IMR-90 (cell line): Measurements from ENCODE around the gene TBC1D16.

ENCODE experiments used
- BHLHE40 ChIP-seq: fragments of 150-350 bp; IDR thresholded peaks from 2 replicates; pipeline ENCODE4 v1.6.1; 2016; ENCODE audit warnings: mild to moderate bottlenecking, low read depth, low read length
- CHD1 ChIP-seq: IDR thresholded peaks from 2 replicates; pipeline ENCODE4 v1.6.1; 2012; ENCODE audit warnings: low read depth, low read length, improper control_type of control experiment
- FOS ChIP-seq: fragments of 150-350 bp; IDR thresholded peaks from 2 replicates; pipeline ENCODE4 v1.6.1; 2016; ENCODE audit warnings: low read depth, low read length
- MAZ ChIP-seq: IDR thresholded peaks from 2 replicates; pipeline ENCODE4 v1.6.1; 2012; ENCODE audit warnings: low read depth, mild to moderate bottlenecking, low read length, improper control_type of control experiment, moderate library complexity, borderline replicate concordance
- MXI1 ChIP-seq: IDR thresholded peaks from 2 replicates; pipeline ENCODE4 v1.6.1; 2012; ENCODE audit warnings: low read depth, mild to moderate bottlenecking, low read length, moderate library complexity, borderline replicate concordance
- NFE2L2 ChIP-seq: fragments of 150-350 bp; IDR thresholded peaks from 2 replicates; pipeline ENCODE4 v1.6.1; 2016; ENCODE audit warnings: low read depth, mild to moderate bottlenecking, low read length
- POLR2A ChIP-seq: IDR thresholded peaks from 2 replicates; pipeline ENCODE4 v1.6.1; 2012; ENCODE audit warnings: mild to moderate bottlenecking, low read depth, low read length
- RAD21 ChIP-seq: IDR thresholded peaks from 2 replicates; pipeline ENCODE4 v1.6.1; 2012; ENCODE audit warnings: low read length, improper control_type of control experiment
- RCOR1 ChIP-seq: IDR thresholded peaks from 2 replicates; pipeline ENCODE4 v1.6.1; 2012; ENCODE audit warnings: mild to moderate bottlenecking, low read length, improper control_type of control experiment; ENCODE audit not compliant: insufficient replicate concordance
- SMC3 ChIP-seq: fragments of 150-350 bp; IDR thresholded peaks from 2 replicates; pipeline ENCODE4 v1.6.1; 2016; ENCODE audit warnings: low read depth, mild to moderate bottlenecking, antibody characterized with exemption, low read length, moderate library complexity
- TF ChIP-seq, protein P1 (sequence below): conservative IDR thresholded peaks from 2 replicates; pipeline ENCODE4 v1.5.1; 2012; ENCODE audit warnings: mild to moderate bottlenecking, low read depth, low read length, improper control_type of control experiment
- TF ChIP-seq, protein P2 (sequence below): fragments of 150-350 bp; IDR thresholded peaks from 2 replicates; pipeline ENCODE4 v1.6.1; 2017; ENCODE audit warnings: mild to moderate bottlenecking, antibody characterized with exemption, low read length, low read depth

DNA sequence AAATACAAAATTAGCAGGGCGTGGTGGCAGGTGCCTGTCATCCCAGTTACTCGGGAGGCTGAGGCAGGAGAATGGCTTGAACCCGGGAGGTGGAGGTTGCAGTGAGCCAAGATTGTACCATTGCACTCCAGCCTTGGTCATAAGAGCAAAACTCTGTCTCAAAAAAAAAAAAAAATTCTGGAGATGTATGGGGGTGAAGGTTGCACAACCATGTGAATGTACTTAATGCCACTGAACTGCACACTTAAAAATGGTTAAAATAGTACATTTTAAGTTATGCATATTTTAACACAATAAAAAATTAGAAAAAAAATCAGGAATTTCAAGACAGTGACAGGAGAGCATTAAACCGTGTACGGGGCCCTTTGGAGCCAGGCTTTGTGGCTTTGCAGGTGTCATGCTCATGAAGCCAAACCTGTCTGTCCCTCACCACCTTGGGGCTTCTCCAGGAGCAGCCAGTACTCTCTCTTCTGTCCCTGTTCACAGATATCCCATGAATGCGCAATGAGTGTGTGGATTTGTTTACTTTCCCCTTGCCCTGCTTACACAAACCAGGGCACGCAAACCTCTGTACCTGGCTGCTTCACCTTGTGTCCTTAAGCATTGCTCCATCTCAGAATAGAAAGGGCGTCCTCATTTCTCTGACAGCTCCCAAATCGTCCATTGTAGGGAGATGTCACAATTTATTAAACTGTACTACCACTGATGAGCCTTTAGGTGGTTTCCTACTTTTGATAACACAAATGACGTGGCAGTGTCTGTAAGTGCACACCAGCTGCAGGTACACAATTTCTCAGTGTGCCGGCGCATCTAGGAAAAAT is 138.2 kb downstream of the TBC1D16 start:
- no peak for TF ChIP-seq CHD1
- TF ChIP-seq, protein P1, sequence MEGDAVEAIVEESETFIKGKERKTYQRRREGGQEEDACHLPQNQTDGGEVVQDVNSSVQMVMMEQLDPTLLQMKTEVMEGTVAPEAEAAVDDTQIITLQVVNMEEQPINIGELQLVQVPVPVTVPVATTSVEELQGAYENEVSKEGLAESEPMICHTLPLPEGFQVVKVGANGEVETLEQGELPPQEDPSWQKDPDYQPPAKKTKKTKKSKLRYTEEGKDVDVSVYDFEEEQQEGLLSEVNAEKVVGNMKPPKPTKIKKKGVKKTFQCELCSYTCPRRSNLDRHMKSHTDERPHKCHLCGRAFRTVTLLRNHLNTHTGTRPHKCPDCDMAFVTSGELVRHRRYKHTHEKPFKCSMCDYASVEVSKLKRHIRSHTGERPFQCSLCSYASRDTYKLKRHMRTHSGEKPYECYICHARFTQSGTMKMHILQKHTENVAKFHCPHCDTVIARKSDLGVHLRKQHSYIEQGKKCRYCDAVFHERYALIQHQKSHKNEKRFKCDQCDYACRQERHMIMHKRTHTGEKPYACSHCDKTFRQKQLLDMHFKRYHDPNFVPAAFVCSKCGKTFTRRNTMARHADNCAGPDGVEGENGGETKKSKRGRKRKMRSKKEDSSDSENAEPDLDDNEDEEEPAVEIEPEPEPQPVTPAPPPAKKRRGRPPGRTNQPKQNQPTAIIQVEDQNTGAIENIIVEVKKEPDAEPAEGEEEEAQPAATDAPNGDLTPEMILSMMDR = no peak
- no peak for TF ChIP-seq POLR2A
- no peak for TF ChIP-seq NFE2L2
- TF ChIP-seq FOS = no peak
- no peak for TF ChIP-seq SMC3
- no peak for TF ChIP-seq RCOR1
- TF ChIP-seq, protein P2, sequence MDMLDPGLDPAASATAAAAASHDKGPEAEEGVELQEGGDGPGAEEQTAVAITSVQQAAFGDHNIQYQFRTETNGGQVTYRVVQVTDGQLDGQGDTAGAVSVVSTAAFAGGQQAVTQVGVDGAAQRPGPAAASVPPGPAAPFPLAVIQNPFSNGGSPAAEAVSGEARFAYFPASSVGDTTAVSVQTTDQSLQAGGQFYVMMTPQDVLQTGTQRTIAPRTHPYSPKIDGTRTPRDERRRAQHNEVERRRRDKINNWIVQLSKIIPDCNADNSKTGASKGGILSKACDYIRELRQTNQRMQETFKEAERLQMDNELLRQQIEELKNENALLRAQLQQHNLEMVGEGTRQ = no peak
- TF ChIP-seq BHLHE40 = no peak
- TF ChIP-seq MAZ = no peak
- TF ChIP-seq RAD21 = no peak
- no peak for TF ChIP-seq MXI1
